Mesodermal cell (in vitro differentiated cells): ENCODE results near the gene SFXN4.
A peak's percentile ranks its signal among the peaks of the same experiment; 100 is the strongest.
"Not testable (repeated sequence)": the region's sequence is repeated elsewhere in the genome, so short reads cannot be mapped to it uniquely, and the experiment has no call there.

ENCODE experiments used
- H3K27ac ChIP-seq: 2 replicates; pipeline ENCODE4 v1.7.0; 2013; ENCODE audit warnings: mild to moderate bottlenecking, low read depth, low read length, moderate library complexity; ENCODE audit not compliant: severe bottlenecking
- H3K36me3 ChIP-seq: 2 replicates; pipeline ENCODE4 v1.7.1; 2013; ENCODE audit warnings: mild to moderate bottlenecking, low read length, moderate library complexity; ENCODE audit not compliant: control insufficient read depth, insufficient read depth
- H3K4me1 ChIP-seq: one replicate; pipeline ENCODE4 v1.7.1; 2013; ENCODE audit warnings: mild to moderate bottlenecking, low read length; ENCODE audit not compliant: insufficient read depth, control insufficient read depth, poor library complexity, severe bottlenecking
- H3K4me3 ChIP-seq: 2 replicates; pipeline ENCODE4 v1.7.0; 2013; ENCODE audit warnings: low read length, control low read depth, mild to moderate bottlenecking; ENCODE audit not compliant: insufficient read depth, poor library complexity, severe bottlenecking; ENCODE audit errors: extremely low read depth
- H3K9me3 ChIP-seq: 2 replicates; pipeline ENCODE4 v1.7.1; 2013; ENCODE audit warnings: mild to moderate bottlenecking, low read length, moderate library complexity; ENCODE audit not compliant: control insufficient read depth
- WGBS, 2 experiments: methylation state at CpG; one replicate each; pipeline ENCODE4 v1.1.5; 2013; ENCODE audit warnings: missing lambda C conversion rate in 2 of 2; ENCODE audit not compliant: insufficient coverage in 2 of 2; 5-methylcytosine and 5-hydroxymethylcytosine counted together

SFXN4 gene

DNA sequence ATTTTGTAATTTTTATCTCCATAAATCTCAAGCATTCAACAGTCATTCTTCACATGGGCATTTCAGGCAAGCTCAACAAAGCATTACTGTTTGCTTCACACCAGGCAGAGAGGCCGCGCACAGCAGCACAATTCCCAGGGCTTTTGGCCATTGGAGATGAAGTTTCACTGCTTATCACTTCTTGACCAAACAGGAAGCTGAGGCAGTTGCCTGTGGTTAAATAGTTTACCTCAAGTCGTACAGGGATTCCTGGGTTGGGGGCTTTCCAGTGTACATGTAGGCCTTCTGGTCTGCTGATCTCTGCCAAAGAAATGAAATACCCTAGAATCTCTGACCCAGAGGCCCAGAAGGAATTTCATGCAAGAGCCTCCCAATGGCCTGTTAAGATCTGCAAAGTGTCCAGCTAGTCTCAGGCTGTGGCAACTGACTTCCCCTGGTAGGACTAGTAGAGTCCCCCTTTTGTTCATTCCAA, 24.3 kb upstream of the SFXN4 start:
- Histone ChIP-seq H3K9me3 (no peaks in the 10 kb centered on the region), H3K36me3 (no peaks in the 10 kb centered on the region), H3K27ac (peak overlapping the region; percentile 97), H3K4me1 (peaks cover 26% of the 10 kb centered on the region), H3K4me3 (no peak overlapping the region)
- WGBS, 2 experiments = 68 to 100% methylated on average over 1 to 3 of the region's 3 CpGs

- H3K27ac ChIP-seq = no peak overlapping the region
- WGBS, 2 experiments = 91 to 95% methylated on average over 4 to 6 of the region's 9 CpGs
- no peaks in the 10 kb centered on the region for H3K36me3 ChIP-seq
These were observed 18.3 kb upstream of the SFXN4 start for GRCh38 chr10:119183664-119184412.

GRCh38 chr10:119180850-119181400, 15.4 kb upstream of the SFXN4 start:
- 100% methylated on average over 1 to 3 of the region's 7 CpGs for WGBS, 2 experiments
- not testable (repeated sequence) for H3K4me1 ChIP-seq, H3K27ac ChIP-seq, H3K4me3 ChIP-seq, H3K9me3 ChIP-seq
- H3K36me3 ChIP-seq = peaks cover 14% of the 10 kb centered on the region

More at GRCh38 chr10:119183664-119184412, 18.3 kb upstream of the SFXN4 start:
- no peaks in the 10 kb centered on the region for H3K9me3 ChIP-seq
- H3K4me3 ChIP-seq = no peak overlapping the region
- H3K4me1 ChIP-seq = peaks cover 7% of the 10 kb centered on the region

DNA sequence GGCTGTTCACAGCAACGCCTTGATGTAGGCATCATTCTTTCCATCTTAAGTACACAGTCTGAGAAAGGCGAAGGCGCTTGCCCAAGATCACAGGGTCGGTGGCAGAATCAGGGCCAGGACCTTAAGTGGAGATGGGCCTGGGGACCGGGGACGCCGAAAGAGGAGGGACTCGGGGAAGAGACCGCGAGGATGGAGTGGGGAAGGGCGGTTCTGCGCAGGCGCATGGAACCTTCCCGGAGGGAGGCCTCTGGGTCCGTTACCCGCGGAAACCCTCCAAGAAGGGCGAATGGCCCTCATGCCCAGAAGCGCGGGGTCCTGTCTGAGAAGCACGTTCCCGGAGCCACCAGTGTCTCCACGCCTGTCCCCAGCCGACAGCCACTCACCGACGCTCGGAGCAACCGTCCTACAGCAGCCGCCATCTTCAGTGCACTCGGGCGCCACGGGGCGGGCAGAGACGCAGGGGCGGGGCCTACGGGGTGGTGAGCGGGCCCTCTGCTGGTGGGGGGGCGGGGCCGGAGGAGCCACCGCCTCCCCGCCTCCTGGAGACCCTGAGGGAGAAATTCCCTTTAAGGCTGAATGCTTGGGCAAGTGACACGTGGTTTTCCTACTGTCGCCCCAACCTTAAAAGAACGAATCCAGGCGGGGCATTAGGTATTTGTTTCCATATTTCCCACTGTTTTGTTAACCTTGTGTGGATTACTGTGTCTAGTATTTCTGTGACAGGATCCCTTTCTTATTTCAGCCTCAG, 13.0 kb upstream of the SFXN4 start, which contains the start of gene PRDX3:
Gene PRDX3, minus strand, starts transcription at position 441 of the 748 bp plus-strand sequence. Its CDS starts 22 bp downstream, at position 419.
- H3K4me3 ChIP-seq = peak within 1 kb of the TSS; percentile 85
- H3K4me1 ChIP-seq = peaks cover 19% of the 10 kb centered on the region
- H3K27ac ChIP-seq = peak within 1 kb of the TSS; percentile 85
- H3K9me3 ChIP-seq = no peaks in the 10 kb centered on the region
- 0 to 1% methylated on average over 32 to 35 of the region's 45 CpGs for WGBS, 2 experiments
- peaks cover 34% of the 10 kb centered on the region for H3K36me3 ChIP-seq

DNA sequence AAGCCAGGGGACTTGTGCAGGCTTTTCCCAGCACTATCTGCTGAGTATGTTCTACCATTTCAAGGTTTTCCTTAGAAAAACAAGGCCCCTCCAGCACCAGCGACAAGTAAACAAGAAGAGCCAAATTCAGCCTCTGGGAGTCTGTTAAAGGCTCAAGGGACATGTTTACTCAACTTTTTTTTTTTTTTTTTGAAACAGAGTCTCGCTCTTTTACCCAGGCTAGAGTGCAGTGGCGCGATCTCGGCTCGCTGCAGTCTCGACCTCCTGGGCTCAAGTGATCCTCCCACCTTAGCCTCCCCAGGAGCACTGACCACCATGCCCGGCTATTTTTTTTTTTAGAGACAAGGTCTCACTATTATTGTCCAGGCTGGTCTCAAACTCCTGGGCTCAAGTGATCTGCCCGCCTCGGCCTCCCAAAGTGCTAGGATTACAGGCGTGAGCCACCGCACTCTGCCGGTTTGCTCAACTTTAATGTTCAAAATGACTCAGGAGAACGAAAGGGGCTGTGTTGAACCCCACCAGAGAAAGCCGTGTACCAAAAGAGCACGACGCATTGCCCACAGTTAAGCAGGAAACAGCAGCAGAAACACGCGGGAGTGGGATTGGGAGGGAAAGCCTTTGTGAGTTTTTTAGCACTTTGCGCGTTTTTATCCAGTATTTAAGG, 12.3 kb upstream of the SFXN4 start:
- peaks cover 41% of the 10 kb centered on the region for H3K36me3 ChIP-seq
- H3K9me3 ChIP-seq = no peaks in the 10 kb centered on the region
- 12 to 16% methylated on average over 16 to 21 of the region's 21 CpGs for WGBS, 2 experiments
- peaks cover 20% of the 10 kb centered on the region for H3K4me1 ChIP-seq
- peak overlapping the region; percentile 85 for H3K4me3 ChIP-seq
- peak overlapping the region; percentile 85 for H3K27ac ChIP-seq

DNA sequence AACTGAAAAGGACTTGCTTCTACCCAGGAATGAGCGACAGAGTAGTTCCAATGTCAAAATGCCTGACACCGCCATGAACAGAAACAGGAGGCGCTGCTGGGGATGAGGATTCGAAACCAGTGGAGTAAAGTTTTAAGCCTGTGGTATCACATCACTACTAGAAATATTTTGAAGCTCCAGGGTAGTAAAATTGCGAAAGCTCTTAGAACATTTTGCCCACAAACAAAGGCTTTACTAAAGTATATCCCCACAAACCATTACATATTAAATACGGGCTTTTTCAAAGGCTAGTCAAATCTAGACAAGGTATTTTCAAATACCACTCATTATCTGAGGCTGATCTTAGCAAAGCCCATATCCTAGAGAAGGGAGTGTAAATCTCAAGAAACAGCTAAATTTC, 10.7 kb upstream of the SFXN4 start:
- Histone ChIP-seq H3K27ac (no peak overlapping the region), H3K4me3 (no peak overlapping the region), H3K36me3 (peaks cover 56% of the 10 kb centered on the region), H3K4me1 (peaks cover 23% of the 10 kb centered on the region), H3K9me3 (no peaks in the 10 kb centered on the region)
- WGBS, 2 experiments = 91 to 100% methylated on average over 2 to 5 of the region's 6 CpGs

DNA sequence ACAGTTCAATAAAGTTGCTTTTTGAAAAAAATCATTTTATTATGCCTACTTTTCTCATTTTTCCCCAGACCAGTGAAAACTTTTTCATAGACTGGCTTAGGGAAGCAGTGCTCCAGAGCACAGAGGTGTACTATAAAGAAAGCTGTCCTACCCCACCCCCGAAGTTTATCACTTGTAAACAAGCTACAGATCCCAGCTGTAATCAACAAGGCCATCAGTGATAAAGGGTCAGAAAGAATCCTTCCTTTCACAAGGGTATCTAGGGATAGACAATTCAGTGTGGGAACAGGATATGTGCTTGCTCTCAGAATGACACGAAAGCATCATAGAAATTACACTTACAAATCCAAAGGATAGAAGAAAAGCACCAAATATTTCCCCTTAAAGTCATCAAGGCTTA, 8.6 kb upstream of the SFXN4 start:
- 63 to 100% methylated on average over 1 of the region's 2 CpGs for WGBS, 2 experiments
- no peak overlapping the region for H3K4me3 ChIP-seq
- no peaks in the 10 kb centered on the region for H3K9me3 ChIP-seq
- H3K27ac ChIP-seq = no peak overlapping the region
- H3K4me1 ChIP-seq = peaks cover 23% of the 10 kb centered on the region
- H3K36me3 ChIP-seq = peaks cover 74% of the 10 kb centered on the region

DNA sequence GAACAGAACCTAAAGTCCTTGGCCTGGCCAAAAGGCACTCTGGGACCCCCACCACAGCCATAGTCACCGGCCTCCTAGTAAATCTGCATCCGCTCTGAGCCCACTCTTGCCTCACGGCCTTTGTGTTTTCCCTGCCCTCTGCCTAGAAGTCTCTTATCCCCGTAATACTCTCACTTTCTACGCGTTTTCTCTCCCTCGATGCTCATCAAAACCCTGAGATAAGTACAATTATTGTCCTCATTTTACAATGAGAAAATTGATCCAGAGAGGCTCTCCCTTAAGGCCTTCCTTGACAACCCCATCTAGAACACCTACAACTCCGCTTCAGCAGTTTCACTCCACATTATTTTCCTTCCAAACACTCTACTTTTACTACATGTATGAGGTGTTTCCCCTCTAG, 1.5 kb upstream of the SFXN4 start:
- Histone ChIP-seq H3K4me1 (peaks cover 24% of the 10 kb centered on the region), H3K27ac (peak overlapping the region; percentile 31), H3K36me3 (peaks cover 43% of the 10 kb centered on the region), H3K9me3 (no peaks in the 10 kb centered on the region), H3K4me3 (no peak overlapping the region)
- 76 to 83% methylated on average over 6 to 7 of the region's 8 CpGs for WGBS, 2 experiments

DNA sequence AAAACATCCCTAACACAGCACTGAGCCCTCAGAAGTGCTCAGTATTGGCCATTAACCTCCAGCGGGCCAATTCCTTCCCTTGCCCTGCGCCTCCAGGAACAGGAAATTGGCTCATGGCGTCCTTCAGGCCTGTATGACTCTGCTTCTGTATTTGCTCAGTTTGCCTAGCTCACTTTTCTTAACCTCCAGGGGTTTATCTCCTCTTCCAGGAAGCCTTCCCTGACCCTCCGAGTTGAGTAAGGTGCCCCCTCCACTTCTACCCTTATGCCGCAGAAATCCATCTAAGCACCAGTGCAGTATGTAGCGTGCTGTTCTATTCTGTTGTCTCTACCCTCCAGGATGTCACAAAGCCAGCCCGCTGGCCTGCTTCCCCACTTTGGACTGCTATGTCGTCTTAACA, 1.1 kb upstream of the SFXN4 start:
- H3K4me3 ChIP-seq = no peak overlapping the region
- peaks cover 38% of the 10 kb centered on the region for H3K36me3 ChIP-seq
- peaks cover 26% of the 10 kb centered on the region for H3K4me1 ChIP-seq
- 75% methylated on average over 8 of the region's 8 CpGs for WGBS, 2 experiments
- H3K9me3 ChIP-seq = no peaks in the 10 kb centered on the region
- H3K27ac ChIP-seq = peak overlapping the region; percentile 31

DNA sequence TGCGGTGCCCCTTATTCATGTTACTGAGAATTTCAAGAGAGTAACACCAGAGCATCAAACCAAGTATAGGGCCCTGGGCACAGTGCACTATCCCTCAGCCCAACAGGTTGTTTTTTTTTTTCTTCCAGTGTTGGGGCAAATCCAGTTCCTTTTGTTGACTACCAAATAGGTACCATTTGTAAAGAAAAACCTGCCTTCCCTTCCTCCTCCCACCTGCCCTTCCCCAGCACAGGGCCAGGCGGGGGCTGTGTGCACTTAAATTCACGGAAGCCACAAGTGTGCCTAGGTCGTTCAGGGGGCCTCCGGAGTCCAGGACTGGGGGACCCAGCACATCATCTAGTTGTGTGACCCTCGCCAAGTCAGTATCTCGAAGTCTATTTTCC, 595 bp upstream of the SFXN4 start:
- H3K4me3 ChIP-seq = peak overlapping the region; percentile 51
- 81 to 87% methylated on average over 6 to 7 of the region's 7 CpGs for WGBS, 2 experiments
- peak overlapping the region; percentile 23 for H3K27ac ChIP-seq
- H3K9me3 ChIP-seq = no peaks in the 10 kb centered on the region
- peaks cover 26% of the 10 kb centered on the region for H3K4me1 ChIP-seq
- H3K36me3 ChIP-seq = peaks cover 34% of the 10 kb centered on the region
